OCI-M1 (cell line): Measurements from ENCODE around the gene DDHD1.

Source experiments
- DNase-seq: peaks from one replicate; lab custom pipeline; 2025; lab: John Stamatoyannopoulos, UW

DDHD1 gene

DNA sequence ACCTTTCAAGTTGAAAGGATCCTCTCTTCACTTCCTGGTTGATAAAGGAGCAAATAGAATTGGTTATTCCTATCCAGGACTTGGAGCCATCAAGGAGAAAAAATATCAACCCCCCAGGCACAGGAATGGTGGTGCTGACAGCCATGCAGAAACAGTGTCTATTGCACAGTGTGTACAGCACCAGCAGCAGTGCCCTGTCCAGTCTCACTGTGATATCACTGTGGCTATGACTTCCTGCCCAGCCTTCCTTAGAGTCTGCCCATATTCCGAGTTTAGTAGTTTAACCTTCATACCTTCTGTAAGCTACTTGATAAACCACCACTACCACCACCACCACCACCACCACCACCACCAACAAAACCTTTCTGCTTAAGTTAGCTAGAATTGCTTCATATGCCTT is 157.1 kb downstream of the DDHD1 start:
- DNase-seq: no peak

DNA sequence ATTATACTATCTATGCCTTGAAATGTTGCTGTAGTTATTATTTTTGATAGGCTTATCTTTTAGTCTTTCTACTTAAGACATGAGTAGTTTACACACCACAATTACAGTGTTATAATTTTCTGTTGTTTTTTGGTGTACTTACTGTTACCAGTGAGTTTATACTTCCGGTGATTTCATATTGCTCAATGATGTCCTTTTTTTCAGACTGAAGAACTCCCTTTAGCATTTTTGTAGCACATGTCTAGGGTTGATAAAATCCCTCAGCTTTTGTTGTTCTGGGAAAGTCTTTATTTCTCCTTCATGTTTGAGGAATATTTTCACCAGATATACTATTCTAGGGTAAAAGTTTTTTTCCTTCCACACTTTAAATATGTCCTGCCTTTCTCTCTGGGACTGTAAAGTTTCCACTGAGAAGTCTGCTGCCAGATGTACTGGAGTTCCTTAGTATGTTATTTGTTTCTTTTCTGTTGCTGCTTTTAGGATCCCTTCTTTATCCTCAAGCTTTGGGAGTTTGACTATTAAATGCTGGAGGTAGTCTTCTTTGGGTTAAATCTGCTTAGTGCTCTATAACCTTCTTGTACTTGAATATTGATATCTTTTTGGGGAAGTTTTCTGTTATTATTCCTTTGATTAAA is 160.8 kb downstream of the DDHD1 start:
- DNase-seq: no peak

DNA sequence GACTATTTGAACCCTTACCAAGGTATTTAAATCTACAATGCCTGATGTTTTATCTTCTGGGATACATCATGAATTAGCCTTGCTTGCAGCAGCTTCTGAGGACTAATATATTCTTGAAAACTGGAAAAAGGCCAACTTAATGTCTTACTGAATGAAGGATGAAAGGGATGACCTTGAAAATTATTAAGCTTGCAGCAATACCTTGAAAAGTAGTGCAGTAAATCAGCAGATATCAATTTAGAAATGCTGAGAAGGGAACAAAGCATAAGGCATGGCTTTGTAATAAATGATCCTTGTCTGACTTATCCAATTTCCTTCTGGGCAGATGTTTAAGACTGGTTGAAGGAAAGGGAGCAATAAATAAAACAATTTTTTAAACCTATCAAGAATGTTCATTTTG is 165.0 kb downstream of the DDHD1 start:
- no peak for DNase-seq

DNA sequence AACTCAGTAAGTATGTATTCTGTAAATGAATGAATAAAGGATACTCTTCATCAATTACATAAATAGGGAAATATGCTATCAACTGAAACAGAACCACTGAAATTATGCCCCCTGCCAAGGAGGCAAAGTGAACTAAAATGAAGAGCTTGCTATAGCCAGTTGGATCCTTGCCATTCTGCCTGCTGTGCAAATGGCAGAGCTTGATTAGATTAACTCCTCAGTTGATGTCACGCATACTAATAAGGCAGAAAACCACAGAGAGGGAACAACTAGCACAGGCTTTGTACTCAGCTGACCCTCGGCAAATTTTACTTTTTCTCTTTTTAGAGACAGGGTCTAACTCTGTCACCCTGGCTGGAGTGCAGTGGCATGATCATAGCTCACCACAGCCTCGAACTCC is 165.6 kb downstream of the DDHD1 start:
- DNase-seq: peak; percentile 73

DNA sequence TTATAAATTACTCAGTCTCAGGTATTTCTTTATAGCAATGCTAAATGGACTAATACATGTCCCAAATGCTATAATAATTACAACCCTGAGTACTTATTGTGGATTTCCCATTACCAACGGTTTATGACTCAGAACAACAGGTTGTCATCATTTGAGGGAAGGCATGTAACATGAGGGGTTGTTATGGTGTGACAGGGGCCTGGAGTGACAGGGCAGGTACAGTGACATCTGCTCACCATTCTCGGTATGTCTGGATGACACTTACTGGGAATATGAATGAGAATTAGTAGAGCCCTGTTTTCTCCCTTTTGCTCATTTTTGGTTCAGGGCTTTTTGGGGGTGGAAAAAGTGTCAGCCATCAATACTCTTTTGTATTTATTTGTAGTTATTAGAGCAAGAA is 166.1 kb downstream of the DDHD1 start:
- no peak for DNase-seq
